Measurements from ENCODE around the gene ABTB2. TPM values are rescaled to one million over a fixed set of nuclear protein-coding genes. Genes with fewer than 3 reads are reported as not detected.

The ABTB2 gene
- total RNA-seq, 1 donor from 2014 or later = 14.1 TPM

GRCh38 chr11:34302046-34302921, 55.5 kb downstream of the ABTB2 start:
- Mint-ChIP-seq H3K27ac (no peak overlapping the region), H3K27me3 (ENCODE audit: insufficient read depth) (no peaks in the 10 kb centered on the region), H3K9me3 (no peaks in the 10 kb centered on the region), H3K4me1 (ENCODE audit: low read depth) (peaks cover 25% of the 10 kb centered on the region), H3K36me3 (ENCODE audit: low read depth) (no peaks in the 10 kb centered on the region), H3K4me3 (no peak overlapping the region)
- intact Hi-C loops (cut with micrococcal nuclease) = loop anchor here (2.0 kb wide), 1 partner anchor 53 kb away; no protein-coding TSS in a partner anchor
- no peak for DNase-seq (ENCODE audit: low spot score)

DNA sequence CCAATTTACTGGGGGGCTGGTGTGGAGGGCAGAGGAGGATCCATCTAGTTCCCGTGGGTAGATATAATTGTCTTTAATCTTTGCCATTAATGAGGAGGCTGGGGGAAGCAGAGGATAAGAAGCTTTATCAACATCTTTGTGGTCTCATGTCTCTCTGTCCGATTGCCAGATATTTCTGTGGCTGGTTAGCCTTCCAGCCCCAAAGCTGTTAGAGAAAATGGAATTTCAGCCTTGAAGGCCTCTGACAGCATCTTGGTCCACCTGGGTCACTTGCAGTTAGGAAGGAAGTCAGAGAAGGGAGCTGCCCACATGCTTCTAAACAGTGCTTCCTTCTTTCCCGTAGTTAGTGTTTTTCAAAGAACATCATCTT, 56.9 kb downstream of the ABTB2 start:
- Mint-ChIP-seq H3K9me3 (no peaks in the 10 kb centered on the region), H3K27ac (no peak overlapping the region), H3K4me1 (ENCODE audit: low read depth) (peaks cover 25% of the 10 kb centered on the region), H3K4me3 (no peak overlapping the region), H3K27me3 (ENCODE audit: insufficient read depth) (peaks cover 2% of the 10 kb centered on the region), H3K36me3 (ENCODE audit: low read depth) (no peaks in the 10 kb centered on the region)
- intact Hi-C loops (cut with micrococcal nuclease) = no loop called here
- DNase-seq (ENCODE audit: low spot score) = no peak

DNA sequence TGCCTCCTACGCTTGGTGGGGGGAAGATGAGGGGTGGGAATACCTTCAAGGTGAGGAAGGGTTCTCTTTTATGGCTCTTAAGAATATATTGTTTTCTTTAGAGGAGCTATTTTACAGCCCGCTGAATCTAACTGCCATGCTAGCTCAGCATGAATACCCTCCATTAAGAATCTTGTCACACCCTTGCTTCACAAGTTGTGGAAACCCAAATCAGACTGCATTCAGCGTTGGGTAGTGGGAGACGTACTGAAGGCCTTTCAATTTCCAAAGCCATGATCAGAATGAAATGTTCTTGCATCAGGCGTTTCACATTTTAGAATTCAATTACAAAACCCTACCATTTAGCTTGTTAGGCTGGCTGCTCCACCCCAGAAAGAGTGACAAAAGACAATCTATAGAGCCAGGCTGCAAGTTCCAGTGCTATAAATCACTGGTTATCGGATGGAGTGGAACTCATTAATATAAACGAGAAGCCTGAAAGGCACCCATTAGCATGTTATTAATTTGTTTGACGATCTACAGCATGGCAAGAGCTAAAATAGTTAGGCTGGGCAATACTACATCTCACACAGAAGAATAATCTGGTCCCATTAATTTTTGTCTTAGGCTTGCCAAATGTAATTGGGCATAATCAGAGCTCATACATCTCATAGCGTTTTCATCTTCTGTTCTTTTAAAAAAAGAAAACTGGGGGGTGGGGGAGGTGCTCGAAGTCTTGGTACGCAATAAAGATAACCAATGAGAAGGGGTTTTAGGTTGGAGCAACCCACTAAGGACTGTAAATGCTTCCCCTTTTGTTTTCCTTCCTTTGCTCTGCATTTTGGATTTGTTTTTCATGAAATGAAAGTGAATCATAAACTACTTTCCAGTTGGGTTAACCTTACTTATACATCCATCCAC, 57.5 kb downstream of the ABTB2 start:
- H3K4me3 Mint-ChIP-seq = no peak overlapping the region
- no peaks in the 10 kb centered on the region for H3K9me3 Mint-ChIP-seq

GRCh38 chr11:34299284-34299972, 58.4 kb downstream of the ABTB2 start:
- Mint-ChIP-seq H3K36me3 (ENCODE audit: low read depth) (no peaks in the 10 kb centered on the region), H3K4me3 (no peak overlapping the region), H3K4me1 (ENCODE audit: low read depth) (peaks cover 25% of the 10 kb centered on the region), H3K27me3 (ENCODE audit: insufficient read depth) (peaks cover 3% of the 10 kb centered on the region), H3K9me3 (no peaks in the 10 kb centered on the region), H3K27ac (no peak overlapping the region)
- intact Hi-C loops (cut with micrococcal nuclease) = no loop called here
- no peak for DNase-seq (ENCODE audit: low spot score)

More for the DNA sequence above, 57.5 kb downstream of the ABTB2 start:
- Mint-ChIP-seq H3K4me1 (ENCODE audit: low read depth) (peaks cover 25% of the 10 kb centered on the region), H3K27ac (no peak overlapping the region), H3K36me3 (ENCODE audit: low read depth) (no peaks in the 10 kb centered on the region), H3K27me3 (ENCODE audit: insufficient read depth) (peaks cover 3% of the 10 kb centered on the region)
- intact Hi-C loops (cut with micrococcal nuclease) = no loop called here
- no peak for DNase-seq (ENCODE audit: low spot score)

DNA sequence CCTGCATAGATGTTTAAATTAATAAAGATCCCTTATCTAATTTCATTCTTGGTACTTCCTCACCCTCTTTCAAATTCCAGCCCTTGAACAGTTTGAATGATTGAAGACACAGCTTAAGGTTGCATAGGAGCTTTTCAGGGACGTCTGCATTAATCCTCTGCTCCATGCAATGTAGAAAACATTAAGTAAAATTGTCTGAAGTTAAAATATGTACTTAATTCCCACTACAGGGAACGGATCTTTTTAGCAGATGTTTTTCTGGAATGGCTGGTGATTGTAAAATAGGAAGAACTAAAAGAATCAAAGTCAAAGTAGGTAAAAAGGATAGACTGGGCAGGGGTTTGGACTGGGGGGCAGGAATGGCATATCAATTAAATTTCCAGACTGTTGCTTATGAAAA, 58.9 kb downstream of the ABTB2 start:
- Mint-ChIP-seq H3K9me3 (no peaks in the 10 kb centered on the region), H3K36me3 (ENCODE audit: low read depth) (peaks cover 1% of the 10 kb centered on the region), H3K27me3 (ENCODE audit: insufficient read depth) (peaks cover 7% of the 10 kb centered on the region), H3K27ac (no peak overlapping the region), H3K4me1 (ENCODE audit: low read depth) (peaks cover 25% of the 10 kb centered on the region), H3K4me3 (no peak overlapping the region)
- intact Hi-C loops (cut with micrococcal nuclease) = no loop called here
- no peak for DNase-seq (ENCODE audit: low spot score)

GRCh38 chr11:34296412-34296811, 61.4 kb downstream of the ABTB2 start:
- Mint-ChIP-seq H3K36me3 (ENCODE audit: low read depth) (peaks cover 1% of the 10 kb centered on the region), H3K4me3 (no peak overlapping the region), H3K9me3 (no peaks in the 10 kb centered on the region), H3K27ac (no peak overlapping the region), H3K4me1 (ENCODE audit: low read depth) (peaks cover 10% of the 10 kb centered on the region), H3K27me3 (ENCODE audit: insufficient read depth) (peaks cover 8% of the 10 kb centered on the region)
- intact Hi-C loops (cut with micrococcal nuclease) = no loop called here
- no peak for DNase-seq (ENCODE audit: low spot score)

- no peaks in the 10 kb centered on the region for H3K9me3 Mint-ChIP-seq
- peaks cover 1% of the 10 kb centered on the region for H3K36me3 Mint-ChIP-seq (ENCODE audit: low read depth)
- H3K4me3 Mint-ChIP-seq = no peak overlapping the region
- intact Hi-C loops (cut with micrococcal nuclease) = no loop called here
- no peak overlapping the region for H3K27ac Mint-ChIP-seq
- DNase-seq (ENCODE audit: low spot score) = no peak
- no peaks in the 10 kb centered on the region for H3K4me1 Mint-ChIP-seq (ENCODE audit: low read depth)
- peaks cover 12% of the 10 kb centered on the region for H3K27me3 Mint-ChIP-seq (ENCODE audit: insufficient read depth)
Measured at GRCh38 chr11:34292546-34292945, 65.3 kb downstream of the ABTB2 start.

DNA sequence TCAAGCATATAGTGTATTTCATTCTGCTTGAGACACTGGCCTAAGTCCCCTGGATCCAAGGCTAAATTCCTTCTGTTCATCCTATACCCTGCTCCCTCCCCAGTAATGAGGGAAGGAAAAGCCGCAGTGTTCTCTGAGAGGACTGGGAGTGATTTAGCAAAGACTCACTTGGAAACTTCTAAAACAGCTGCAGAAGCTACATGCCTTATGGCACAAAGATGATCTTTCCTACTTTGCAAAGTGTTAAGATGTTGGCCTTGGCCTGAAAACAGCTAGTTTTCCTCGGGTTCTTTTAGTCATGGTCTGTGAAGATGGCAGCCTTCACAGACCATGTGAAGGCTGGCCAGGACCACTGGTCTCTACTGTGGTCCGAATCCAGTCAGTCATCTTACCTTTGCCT, 65.7 kb downstream of the ABTB2 start:
- H3K4me1 Mint-ChIP-seq (ENCODE audit: low read depth) = no peaks in the 10 kb centered on the region

DNA sequence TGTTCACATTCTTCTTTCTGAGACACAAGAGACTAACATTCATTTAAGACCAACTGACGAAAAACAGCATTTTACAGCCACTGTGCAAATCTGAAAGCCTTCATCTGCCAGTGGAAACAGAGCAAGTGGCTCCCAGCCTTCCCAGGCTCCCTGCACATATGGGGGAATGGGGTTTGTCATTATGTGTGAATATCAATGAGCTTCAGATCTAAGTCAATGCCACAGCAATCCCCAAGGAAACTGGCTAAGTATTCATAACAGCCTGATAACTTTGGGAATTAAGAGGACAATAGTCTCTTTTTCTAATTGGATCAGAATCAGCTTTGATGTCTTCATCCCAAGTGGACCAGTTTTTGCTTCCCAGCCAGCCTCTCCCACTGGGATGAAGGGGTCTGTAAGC, 66.9 kb downstream of the ABTB2 start:
- Mint-ChIP-seq H3K9me3 (no peaks in the 10 kb centered on the region), H3K4me1 (ENCODE audit: low read depth) (no peaks in the 10 kb centered on the region), H3K27me3 (ENCODE audit: insufficient read depth) (peaks cover 11% of the 10 kb centered on the region), H3K4me3 (no peak overlapping the region), H3K27ac (no peak overlapping the region), H3K36me3 (ENCODE audit: low read depth) (peaks cover 1% of the 10 kb centered on the region)
- DNase-seq (ENCODE audit: low spot score) = no peak
- intact Hi-C loops (cut with micrococcal nuclease) = no loop called here

More for the DNA sequence above, 65.7 kb downstream of the ABTB2 start:
- H3K27me3 Mint-ChIP-seq (ENCODE audit: insufficient read depth) = peaks cover 13% of the 10 kb centered on the region
- peaks cover 1% of the 10 kb centered on the region for H3K36me3 Mint-ChIP-seq (ENCODE audit: low read depth)
- DNase-seq (ENCODE audit: low spot score) = no peak
- no peaks in the 10 kb centered on the region for H3K9me3 Mint-ChIP-seq
- H3K4me3 Mint-ChIP-seq = no peak overlapping the region
- intact Hi-C loops (cut with micrococcal nuclease) = no loop called here
- H3K27ac Mint-ChIP-seq = no peak overlapping the region

GRCh38 chr11:34288492-34288891, 69.3 kb downstream of the ABTB2 start:
- intact Hi-C loops (cut with micrococcal nuclease) = no loop called here
- no peak for DNase-seq (ENCODE audit: low spot score)
- H3K27ac Mint-ChIP-seq = no peak overlapping the region
- no peaks in the 10 kb centered on the region for H3K9me3 Mint-ChIP-seq
- H3K4me1 Mint-ChIP-seq (ENCODE audit: low read depth) = no peaks in the 10 kb centered on the region
- no peaks in the 10 kb centered on the region for H3K36me3 Mint-ChIP-seq (ENCODE audit: low read depth)
- H3K27me3 Mint-ChIP-seq (ENCODE audit: insufficient read depth) = peaks cover 5% of the 10 kb centered on the region
- no peak overlapping the region for H3K4me3 Mint-ChIP-seq

DNA sequence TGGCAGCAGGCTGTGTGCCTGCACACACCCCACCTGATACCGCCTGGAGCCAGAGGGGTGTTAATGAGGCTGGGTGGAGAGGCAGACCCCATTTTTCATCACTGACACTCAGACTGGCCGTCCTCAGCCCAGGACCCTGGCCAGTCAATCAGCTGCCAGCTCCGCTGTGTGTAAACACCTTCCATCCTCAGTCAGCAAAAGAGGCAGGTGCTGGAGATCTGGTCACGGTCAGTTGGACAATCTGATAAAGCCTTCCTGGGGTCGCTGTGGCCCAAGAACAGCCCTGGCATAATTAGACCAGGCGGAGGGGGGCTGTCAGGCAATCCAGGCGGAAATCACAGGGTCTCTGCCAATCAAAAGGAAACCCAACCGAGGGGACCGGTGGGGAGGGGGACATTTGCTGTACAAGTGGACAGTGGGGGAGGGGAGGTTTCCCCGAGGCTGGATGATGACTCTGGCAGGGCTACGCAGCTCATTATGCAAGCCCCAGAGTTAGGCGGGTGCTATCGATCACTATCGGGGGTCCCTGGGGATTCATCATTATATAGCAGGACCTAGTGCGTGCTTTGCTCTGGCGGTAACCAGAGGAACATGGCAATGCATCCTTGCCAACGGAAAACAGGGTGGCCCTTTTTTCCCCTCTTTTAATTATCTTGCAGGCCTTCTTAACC, 72.9 kb downstream of the ABTB2 start:
- intact Hi-C loops (cut with micrococcal nuclease) = no loop called here
- H3K27ac Mint-ChIP-seq = no peak overlapping the region
- no peaks in the 10 kb centered on the region for H3K9me3 Mint-ChIP-seq
- no peaks in the 10 kb centered on the region for H3K4me1 Mint-ChIP-seq (ENCODE audit: low read depth)
- no peak overlapping the region for H3K4me3 Mint-ChIP-seq
- peaks cover 7% of the 10 kb centered on the region for H3K27me3 Mint-ChIP-seq (ENCODE audit: insufficient read depth)
- H3K36me3 Mint-ChIP-seq (ENCODE audit: low read depth) = no peaks in the 10 kb centered on the region
- no peak for DNase-seq (ENCODE audit: low spot score)

DNA sequence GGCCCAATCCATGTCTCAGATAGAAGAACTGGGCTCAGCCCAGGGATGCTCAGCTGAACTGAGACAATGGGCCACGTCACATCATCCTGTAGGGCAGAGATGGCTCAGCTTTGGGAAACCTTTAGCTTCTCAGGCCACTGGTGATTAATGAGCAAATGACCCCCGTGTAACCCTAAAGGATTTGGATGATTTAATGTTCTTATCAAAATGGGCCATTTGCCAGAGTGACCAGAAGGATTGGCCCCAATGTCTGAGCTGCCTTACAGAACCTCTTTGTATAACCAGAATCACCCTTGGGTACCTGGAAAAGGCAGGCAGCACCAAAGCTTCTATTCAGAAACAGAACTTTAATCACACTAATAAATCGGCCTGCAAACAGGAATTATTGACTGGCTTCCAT, 73.7 kb downstream of the ABTB2 start:
- no peak overlapping the region for H3K4me3 Mint-ChIP-seq
- no peak overlapping the region for H3K27ac Mint-ChIP-seq
- no peaks in the 10 kb centered on the region for H3K9me3 Mint-ChIP-seq
- H3K27me3 Mint-ChIP-seq (ENCODE audit: insufficient read depth) = peaks cover 7% of the 10 kb centered on the region
- no peak for DNase-seq (ENCODE audit: low spot score)
- intact Hi-C loops (cut with micrococcal nuclease) = no loop called here
- no peaks in the 10 kb centered on the region for H3K4me1 Mint-ChIP-seq (ENCODE audit: low read depth)
- no peaks in the 10 kb centered on the region for H3K36me3 Mint-ChIP-seq (ENCODE audit: low read depth)
